ENCODE measurements around the gene TBC1D9B.

- TF ChIP-seq CTCF (IDR thresholded peaks at IDR 0.05), result no peak
- no peak for TF ChIP-seq POLR2A (IDR thresholded peaks at IDR 0.05)
These were observed 15.7 kb upstream of the TBC1D9B start for GRCh38 chr5:179923436-179923835.

Measured in uterus (tissue), 2 donors.